GM19328 (cell line): Measurements from ENCODE around the gene IGDCC3.

Source experiments
- ATAC-seq: cut with Tn5 transposase; IDR thresholded peaks from one replicate; pipeline ENCODE4 v1.9.1; 2021; ENCODE audit warnings: mild to moderate bottlenecking, moderate library complexity; ENCODE audit not compliant: unreplicated experiment

IGDCC3 gene

GRCh38 chr15:65344914-65345275 lies 32.9 kb downstream of the IGDCC3 start:
- no peak for ATAC-seq

- ATAC-seq = no peak
Measured at GRCh38 chr15:65344214-65344913, 33.4 kb downstream of the IGDCC3 start.

GRCh38 chr15:65343374-65343981 lies 34.3 kb downstream of the IGDCC3 start:
- ATAC-seq = no peak

- no peak for ATAC-seq
Measured at GRCh38 chr15:65342493-65342892, 35.3 kb downstream of the IGDCC3 start.

- ATAC-seq = no peak
Measured at GRCh38 chr15:65339920-65340319, 37.9 kb downstream of the IGDCC3 start.

- no peak for ATAC-seq
Measured at GRCh38 chr15:65339416-65339815, 38.4 kb downstream of the IGDCC3 start.

GRCh38 chr15:65338823-65339222 lies 39.0 kb downstream of the IGDCC3 start:
- no peak for ATAC-seq

- no peak for ATAC-seq
Measured at GRCh38 chr15:65338366-65338765, 39.4 kb downstream of the IGDCC3 start.

- ATAC-seq = no peak
Measured at GRCh38 chr15:65337436-65338070, 40.2 kb downstream of the IGDCC3 start.

GRCh38 chr15:65336493-65337435 lies 41.0 kb downstream of the IGDCC3 start:
- ATAC-seq = no peak

GRCh38 chr15:65335278-65336055 lies 42.3 kb downstream of the IGDCC3 start:
- ATAC-seq = no peak

GRCh38 chr15:65334586-65335231 lies 43.1 kb downstream of the IGDCC3 start:
- ATAC-seq = no peak

- no peak for ATAC-seq
Measured at GRCh38 chr15:65333856-65334255, 43.9 kb downstream of the IGDCC3 start.

GRCh38 chr15:65333148-65333820 lies 44.5 kb downstream of the IGDCC3 start:
- ATAC-seq = no peak

- no peak for ATAC-seq
Measured at GRCh38 chr15:65332391-65333147, 45.2 kb downstream of the IGDCC3 start.

GRCh38 chr15:65331811-65332210 lies 46.0 kb downstream of the IGDCC3 start:
- ATAC-seq = no peak

GRCh38 chr15:65330934-65331645 lies 46.7 kb downstream of the IGDCC3 start:
- no peak for ATAC-seq
